HepG2 (cell line): ENCODE measurements around the gene CXCL10. TPM values are rescaled to one million over a fixed set of nuclear protein-coding genes. Genes with fewer than 3 reads are reported as not detected.

ENCODE experiments used
- ATAC-seq: fragments of 200-7000 bp; cut with Tn5 transposase; 3 replicates; pipeline ENCODE4 v1.9.1; 2020; ENCODE audit warnings: mild to moderate bottlenecking, moderate library complexity
- BruUV-seq: library from RNA; stranded (reverse); fragments of 400-500 nt; replicated peaks from 2 replicates; lab custom pipeline; 2021; lab: Mats Ljungman, UMichigan
- CTCF ChIA-PET: fragments of 300-600 bp; formaldehyde crosslinking; extraction: SDS; loops from one replicate; lab custom pipeline; 2021; ENCODE audit warnings: low total read pairs, inconsistent platforms, low intra/inter-chr PET ratio; lab: Yijun Ruan, JAX
- POLR2A ChIA-PET: fragments of 350-600 bp; sonication (Branson Sonifier 250); formaldehyde crosslinking; loops from one replicate; lab custom pipeline; 2020; ENCODE audit warnings: antibody characterized with exemption, inconsistent platforms; lab: Yijun Ruan, JAX
- DNase-seq: peaks from one replicate; pipeline ENCODE4 v3.0.0-alpha.2; 2015; ENCODE audit warnings: low spot score
- FAIRE-seq: peaks from 3 replicates; lab custom pipeline; 2011; peaks lifted over from hg19 to GRCh38; lab: Jason Lieb, UNC
- H2AFZ ChIP-seq: one replicate; pipeline ENCODE4 v1.6.1; 2011; ENCODE audit warnings: low read length, inconsistent platforms
- H3K27ac ChIP-seq: fragments of 300-600 bp; 3 replicates; pipeline ENCODE4 v1.8.0; 2011; ENCODE audit warnings: mixed run types, mild to moderate bottlenecking, mixed read lengths, low read length, inconsistent platforms; ENCODE audit not compliant: insufficient read depth; ENCODE audit errors: extremely low read length
- H3K27me3 ChIP-seq, 2 experiments: fragments of 200-600 bp in 1 of 2; 2 replicates in 1 of 2; 3 replicates in 1 of 2; pipeline versions ENCODE4 v1.6.0 to v1.8.0; 2011; ENCODE audit warnings: low read length in 2 of 2, mild to moderate bottlenecking in 2 of 2, moderate library complexity in 2 of 2, inconsistent platforms in 1 of 2; ENCODE audit not compliant: insufficient read depth in 2 of 2, control insufficient read depth in 1 of 2
- H3K36me3 ChIP-seq, 2 experiments: fragments of 200-600 bp in 1 of 2; replicated peaks in 1 of 2; 2 replicates in 1 of 2; 3 replicates in 1 of 2; pipeline versions ENCODE4 v1.5.1 to v1.8.0; 2011; ENCODE audit warnings: low read length in 2 of 2, inconsistent platforms in 1 of 2; ENCODE audit not compliant: insufficient read depth in 2 of 2, control insufficient read depth in 1 of 2
- H3K4me1 ChIP-seq: 2 replicates; pipeline ENCODE4 v1.5.1; 2012; ENCODE audit warnings: low read length, inconsistent platforms; ENCODE audit not compliant: insufficient read depth
- H3K4me2 ChIP-seq: 2 replicates; pipeline ENCODE4 v1.6.0; 2011; ENCODE audit warnings: low read depth, low read length, inconsistent platforms
- H3K4me3 ChIP-seq, 3 experiments: fragments of 200-600 bp in 1 of 3; sonication (generic), shearing (Covaris generic) in 1 of 3; replicated peaks in 1 of 3; 2 replicates each; pipeline ENCODE4 v1.5.1; 2011 to 2016; ENCODE audit warnings: low read length in 3 of 3, inconsistent platforms in 2 of 3, low read depth in 2 of 3, mild to moderate bottlenecking in 2 of 3, control low read depth in 1 of 3, mixed read lengths in 1 of 3; ENCODE audit not compliant: insufficient read depth in 1 of 3
- H3K79me2 ChIP-seq: one replicate; pipeline ENCODE4 v1.6.1; 2011; ENCODE audit warnings: low read length, inconsistent platforms; ENCODE audit not compliant: insufficient read depth
- H3K9ac ChIP-seq: 2 replicates; pipeline ENCODE4 v1.6.0; 2011; ENCODE audit warnings: mild to moderate bottlenecking, low read depth, low read length, inconsistent platforms; ENCODE audit not compliant: insufficient read depth
- H3K9me3 ChIP-seq: 2 replicates; pipeline ENCODE4 v1.5.1; 2012; ENCODE audit warnings: mild to moderate bottlenecking, low read length
- H4K20me1 ChIP-seq: 2 replicates; pipeline ENCODE4 v1.6.0; 2011; ENCODE audit warnings: inconsistent platforms, mild to moderate bottlenecking, low read length, moderate library complexity; ENCODE audit not compliant: insufficient read depth
- DNMT3B ChIP-seq: conservative IDR thresholded peaks from 2 replicates; pipeline ENCODE4 v1.6.1; 2016; ENCODE audit warnings: missing biosample characterization, control low read depth
- FOXJ3 ChIP-seq: sonication (generic); formaldehyde crosslinking; IDR thresholded peaks from 2 replicates; pipeline ENCODE4 v1.4.0; 2020; ENCODE audit warnings: missing genetic modification reagents, mild to moderate bottlenecking, borderline replicate concordance
- FOXP1 ChIP-seq, 2 experiments: fragments of 450-650 bp in 1 of 2; IDR thresholded peaks; 2 replicates each; pipeline ENCODE4 v1.6.1; 2017 to 2018; ENCODE audit warnings: antibody characterized with exemption in 1 of 2
- GLI4 ChIP-seq: sonication (generic); formaldehyde crosslinking; IDR thresholded peaks from 2 replicates; pipeline ENCODE4 v1.5.1; 2020; ENCODE audit warnings: missing genetic modification reagents, mild to moderate bottlenecking, moderate library complexity, borderline replicate concordance
- NFIC ChIP-seq: IDR thresholded peaks from 2 replicates; pipeline ENCODE4 v1.6.1; 2012; ENCODE audit warnings: mild to moderate bottlenecking, low read length, inconsistent platforms
- RAD21 ChIP-seq: fragments of 450-650 bp; formaldehyde crosslinking; IDR thresholded peaks from 2 replicates; pipeline ENCODE4 v1.5.0; 2020; ENCODE audit warnings: mild to moderate bottlenecking
- SMC3 ChIP-seq: IDR thresholded peaks from 2 replicates; pipeline ENCODE4 v1.6.1; 2011; ENCODE audit warnings: low read length, improper control_type of control experiment
- ZFP37 ChIP-seq: sonication (generic); formaldehyde crosslinking; IDR thresholded peaks from 2 replicates; pipeline ENCODE4 v1.4.0; 2020; ENCODE audit warnings: missing genetic modification reagents, borderline replicate concordance
- ZKSCAN8 ChIP-seq: IDR thresholded peaks from 2 replicates; pipeline ENCODE4 v1.6.1; 2016; ENCODE audit warnings: borderline replicate concordance, missing genetic modification reagents, missing compliant biosample characterization
- ZNF33A ChIP-seq: sonication (generic); formaldehyde crosslinking; IDR thresholded peaks from 2 replicates; pipeline ENCODE4 v1.5.1; 2020; ENCODE audit warnings: missing genetic modification reagents, mild to moderate bottlenecking, moderate library complexity, borderline replicate concordance
- ZNF768 ChIP-seq: sonication (generic); formaldehyde crosslinking; IDR thresholded peaks from 2 replicates; pipeline ENCODE4 v1.4.0; 2020; ENCODE audit warnings: missing genetic modification reagents
- WGBS: methylation state at CpG from one replicate; pipeline ENCODE4 v1.1.6; 2017; ENCODE audit warnings: low lambda C conversion rate; 5-methylcytosine and 5-hydroxymethylcytosine counted together
- in situ Hi-C: cut with HindIII; loops from 2 replicates; pipeline ENCODE4 v1.10.0; 2017; ENCODE audit warnings: low pct_unique_long_range_greater_than_20kb; ENCODE audit not compliant: extremely low pct_ligation_motif_present
- intact Hi-C: fragments of 100-400 bp; cut with micrococcal nuclease; formaldehyde crosslinking; loops from one replicate; pipeline ENCODE4 v1.10.0; 2022; ENCODE audit not compliant: unreplicated experiment
- polyA plus RNA-seq, 8 experiments: library from polyadenylated mRNA; depleted of rRNA in 3 of 8; stranded (reverse) in 7 of 8; unstranded in 1 of 8; fragments of >200 nt; fragmentation: Illumina TruSeq in 4 of 8; extraction: Trizol in 4 of 8; gene quantifications; 2 replicates each; pipeline versions ENCODE4 v1.2.1 to v1.2.3, GENCODE V29; 2011 to 2016; ENCODE audit warnings: low read depth in 4 of 8, missing spikeins in 1 of 8, mixed read lengths in 1 of 8; ENCODE audit not compliant: insufficient read depth in 1 of 8
- total RNA-seq, 5 experiments: library from RNA; depleted of rRNA; stranded (reverse); fragments of >200 nt; fragmentation: Illumina TruSeq; extraction: Trizol; gene quantifications; 2 replicates each; pipeline ENCODE4 v1.2.3, GENCODE V29; 2016; ENCODE audit warnings: low read depth in 1 of 5
- TF ChIP-seq, protein P1 (sequence below): sonication (generic); formaldehyde crosslinking; IDR thresholded peaks from 2 replicates; pipeline ENCODE4 v1.4.0; 2020; ENCODE audit warnings: mild to moderate bottlenecking, missing genetic modification reagents, borderline replicate concordance
- TF ChIP-seq, protein P2 (sequence below): sonication (generic); formaldehyde crosslinking; IDR thresholded peaks from 2 replicates; pipeline ENCODE4 v1.4.0; 2020; ENCODE audit warnings: low read depth, missing genetic modification reagents
- TF ChIP-seq, protein P3 (sequence below): sonication (generic); formaldehyde crosslinking; IDR thresholded peaks from 2 replicates; pipeline ENCODE4 v1.4.0; 2020; ENCODE audit warnings: mild to moderate bottlenecking, low read depth, missing genetic modification reagents
- TF ChIP-seq, protein P4 (sequence below): sonication (generic); formaldehyde crosslinking; IDR thresholded peaks from 2 replicates; pipeline ENCODE4 v1.4.0; 2020; ENCODE audit warnings: missing genetic modification reagents

The CXCL10 gene
- total and polyA plus RNA-seq, 2 of the 13 experiments (the other 11 are each of a cell fraction or from before 2014, with no cell fraction given) = not detected

DNA sequence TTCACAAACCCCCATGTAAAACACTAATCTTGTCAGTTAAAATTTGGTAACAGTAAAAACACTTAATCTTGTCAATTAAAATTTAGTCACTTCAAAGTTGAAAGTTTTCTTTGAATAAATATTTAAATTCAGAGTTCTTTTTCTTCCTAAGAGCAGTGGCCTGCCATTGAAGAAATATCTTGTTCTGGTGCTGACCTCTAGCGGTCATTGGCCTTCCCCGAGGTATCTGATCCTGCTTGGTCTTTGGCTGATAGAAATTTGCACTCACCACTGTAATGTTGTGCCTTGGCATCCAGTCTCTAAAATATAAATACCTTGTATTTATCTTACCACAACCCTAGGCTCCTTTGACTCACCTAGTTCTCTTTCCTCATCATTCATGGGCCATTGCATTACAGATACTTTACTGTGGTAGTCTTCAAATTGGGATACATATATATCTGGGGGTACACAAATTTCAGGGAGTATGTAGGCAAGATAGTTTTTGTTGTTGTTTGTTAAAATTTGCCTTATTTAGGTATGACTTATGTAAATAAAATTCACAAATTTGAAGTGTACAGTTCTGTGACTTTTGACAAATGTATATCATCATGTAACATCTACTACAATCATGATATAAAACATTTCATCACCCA, 44.5 kb upstream of the CXCL10 start:
- no peak overlapping the region for H2AFZ ChIP-seq
- no peaks in the 10 kb centered on the region for H3K4me1 ChIP-seq
- no peaks in the 10 kb centered on the region for H3K79me2 ChIP-seq
- DNase-seq (peak; percentile 60), ATAC-seq (peak; percentile 92), FAIRE-seq (peak; percentile 67)
- H3K4me2 ChIP-seq = no peak overlapping the region
- 0% methylated on average over 2 of the region's 2 CpGs for WGBS
- intact Hi-C loops (loop anchor here (1.0 kb wide), 2 partner anchors 72 to 151 kb away; no protein-coding TSS in a partner anchor), in situ Hi-C loops (loop anchor here (5.0 to 10.0 kb wide), 2 partner anchors 70 to 173 kb away; no protein-coding TSS in a partner anchor)
- no peaks in the 10 kb centered on the region for H3K27me3 ChIP-seq
- BruUV-seq = no TSS peak
- no peaks in the 10 kb centered on the region for H3K36me3 ChIP-seq
- no peak overlapping the region for H3K4me3 ChIP-seq
- no peaks in the 10 kb centered on the region for H4K20me1 ChIP-seq
- no peak overlapping the region for H3K9ac ChIP-seq
- H3K27ac ChIP-seq = no peak overlapping the region
- ChIA-PET CTCF (interaction anchor here (1.0 to 3.1 kb wide), 4 partner anchors 72 to 172 kb away, joined by 3 to 36 read pairs (median 4); no protein-coding TSS in a partner anchor), POLR2A (no interaction called here)
- H3K9me3 ChIP-seq = no peaks in the 10 kb centered on the region
- TF ChIP-seq, protein P1, sequence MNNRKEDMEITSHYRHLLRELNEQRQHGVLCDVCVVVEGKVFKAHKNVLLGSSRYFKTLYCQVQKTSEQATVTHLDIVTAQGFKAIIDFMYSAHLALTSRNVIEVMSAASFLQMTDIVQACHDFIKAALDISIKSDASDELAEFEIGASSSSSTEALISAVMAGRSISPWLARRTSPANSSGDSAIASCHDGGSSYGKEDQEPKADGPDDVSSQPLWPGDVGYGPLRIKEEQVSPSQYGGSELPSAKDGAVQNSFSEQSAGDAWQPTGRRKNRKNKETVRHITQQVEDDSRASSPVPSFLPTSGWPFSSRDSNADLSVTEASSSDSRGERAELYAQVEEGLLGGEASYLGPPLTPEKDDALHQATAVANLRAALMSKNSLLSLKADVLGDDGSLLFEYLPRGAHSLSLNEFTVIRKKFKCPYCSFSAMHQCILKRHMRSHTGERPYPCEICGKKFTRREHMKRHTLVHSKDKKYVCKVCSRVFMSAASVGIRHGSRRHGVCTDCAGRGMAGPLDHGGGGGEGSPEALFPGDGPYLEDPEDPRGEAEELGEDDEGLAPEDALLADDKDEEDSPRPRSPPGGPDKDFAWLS (CRISPR knock-in tag) = no peak
- peak; percentile 66 for TF ChIP-seq RAD21
- TF ChIP-seq, protein P2, sequence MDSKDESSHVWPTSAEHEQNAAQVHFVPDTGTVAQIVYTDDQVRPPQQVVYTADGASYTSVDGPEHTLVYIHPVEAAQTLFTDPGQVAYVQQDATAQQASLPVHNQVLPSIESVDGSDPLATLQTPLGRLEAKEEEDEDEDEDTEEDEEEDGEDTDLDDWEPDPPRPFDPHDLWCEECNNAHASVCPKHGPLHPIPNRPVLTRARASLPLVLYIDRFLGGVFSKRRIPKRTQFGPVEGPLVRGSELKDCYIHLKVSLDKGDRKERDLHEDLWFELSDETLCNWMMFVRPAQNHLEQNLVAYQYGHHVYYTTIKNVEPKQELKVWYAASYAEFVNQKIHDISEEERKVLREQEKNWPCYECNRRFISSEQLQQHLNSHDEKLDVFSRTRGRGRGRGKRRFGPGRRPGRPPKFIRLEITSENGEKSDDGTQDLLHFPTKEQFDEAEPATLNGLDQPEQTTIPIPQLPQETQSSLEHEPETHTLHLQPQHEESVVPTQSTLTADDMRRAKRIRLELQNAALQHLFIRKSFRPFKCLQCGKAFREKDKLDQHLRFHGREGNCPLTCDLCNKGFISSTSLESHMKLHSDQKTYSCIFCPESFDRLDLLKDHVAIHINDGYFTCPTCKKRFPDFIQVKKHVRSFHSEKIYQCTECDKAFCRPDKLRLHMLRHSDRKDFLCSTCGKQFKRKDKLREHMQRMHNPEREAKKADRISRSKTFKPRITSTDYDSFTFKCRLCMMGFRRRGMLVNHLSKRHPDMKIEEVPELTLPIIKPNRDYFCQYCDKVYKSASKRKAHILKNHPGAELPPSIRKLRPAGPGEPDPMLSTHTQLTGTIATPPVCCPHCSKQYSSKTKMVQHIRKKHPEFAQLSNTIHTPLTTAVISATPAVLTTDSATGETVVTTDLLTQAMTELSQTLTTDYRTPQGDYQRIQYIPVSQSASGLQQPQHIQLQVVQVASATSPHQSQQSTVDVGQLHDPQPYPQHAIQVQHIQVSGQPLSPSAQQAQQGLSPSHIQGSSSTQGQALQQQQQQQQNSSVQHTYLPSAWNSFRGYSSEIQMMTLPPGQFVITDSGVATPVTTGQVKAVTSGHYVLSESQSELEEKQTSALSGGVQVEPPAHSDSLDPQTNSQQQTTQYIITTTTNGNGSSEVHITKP (CRISPR knock-in tag) = no peak
- TF ChIP-seq ZNF33A (CRISPR knock-in tag) = no peak
- TF ChIP-seq, protein P3, sequence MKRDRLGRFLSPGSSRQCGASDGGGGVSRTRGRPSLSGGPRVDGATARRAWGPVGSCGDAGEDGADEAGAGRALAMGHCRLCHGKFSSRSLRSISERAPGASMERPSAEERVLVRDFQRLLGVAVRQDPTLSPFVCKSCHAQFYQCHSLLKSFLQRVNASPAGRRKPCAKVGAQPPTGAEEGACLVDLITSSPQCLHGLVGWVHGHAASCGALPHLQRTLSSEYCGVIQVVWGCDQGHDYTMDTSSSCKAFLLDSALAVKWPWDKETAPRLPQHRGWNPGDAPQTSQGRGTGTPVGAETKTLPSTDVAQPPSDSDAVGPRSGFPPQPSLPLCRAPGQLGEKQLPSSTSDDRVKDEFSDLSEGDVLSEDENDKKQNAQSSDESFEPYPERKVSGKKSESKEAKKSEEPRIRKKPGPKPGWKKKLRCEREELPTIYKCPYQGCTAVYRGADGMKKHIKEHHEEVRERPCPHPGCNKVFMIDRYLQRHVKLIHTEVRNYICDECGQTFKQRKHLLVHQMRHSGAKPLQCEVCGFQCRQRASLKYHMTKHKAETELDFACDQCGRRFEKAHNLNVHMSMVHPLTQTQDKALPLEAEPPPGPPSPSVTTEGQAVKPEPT (CRISPR knock-in tag) = no peak
- TF ChIP-seq, protein P4, sequence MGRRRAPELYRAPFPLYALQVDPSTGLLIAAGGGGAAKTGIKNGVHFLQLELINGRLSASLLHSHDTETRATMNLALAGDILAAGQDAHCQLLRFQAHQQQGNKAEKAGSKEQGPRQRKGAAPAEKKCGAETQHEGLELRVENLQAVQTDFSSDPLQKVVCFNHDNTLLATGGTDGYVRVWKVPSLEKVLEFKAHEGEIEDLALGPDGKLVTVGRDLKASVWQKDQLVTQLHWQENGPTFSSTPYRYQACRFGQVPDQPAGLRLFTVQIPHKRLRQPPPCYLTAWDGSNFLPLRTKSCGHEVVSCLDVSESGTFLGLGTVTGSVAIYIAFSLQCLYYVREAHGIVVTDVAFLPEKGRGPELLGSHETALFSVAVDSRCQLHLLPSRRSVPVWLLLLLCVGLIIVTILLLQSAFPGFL (CRISPR knock-in tag) = no peak
- TF ChIP-seq ZKSCAN8 (CRISPR knock-in tag) = no peak
- TF ChIP-seq SMC3 = peak; percentile 67
- TF ChIP-seq FOXP1 (IDR thresholded peaks at IDR 0.05) = no peak
- TF ChIP-seq FOXP1 (CRISPR knock-in tag; IDR thresholded peaks at IDR 0.05) = no peak
- no peak for TF ChIP-seq ZFP37 (CRISPR knock-in tag)
- no peak for TF ChIP-seq FOXJ3 (CRISPR knock-in tag)
- no peak for TF ChIP-seq ZNF768 (CRISPR knock-in tag)
- TF ChIP-seq DNMT3B (CRISPR knock-in tag) = no peak
- no peak for TF ChIP-seq GLI4 (CRISPR knock-in tag)
- TF ChIP-seq NFIC = no peak
